H1 (cell line): ENCODE data around the gene PDGFD. TPM values are rescaled to one million over a fixed set of nuclear protein-coding genes. Genes with fewer than 3 reads are reported as not detected.

ENCODE experiments used
- CTCF ChIA-PET: fragments of 300-600 bp; sonication (Branson Sonifier 250); formaldehyde crosslinking; loops from one replicate; lab custom pipeline; 2021; ENCODE audit not compliant: partially characterized antibody; lab: Charles Lee
- POLR2A ChIA-PET: fragments of 300-600 bp; sonication (Branson Sonifier 250); formaldehyde crosslinking; loops from one replicate; lab custom pipeline; 2021; ENCODE audit warnings: inconsistent platforms; ENCODE audit not compliant: partially characterized antibody; lab: Charles Lee
- DNase-seq, 2 experiments: peaks; one replicate each; pipeline versions ENCODE4 v3.0.0 to v3.0.0-alpha.2; 2010 to 2022; ENCODE audit warnings: low spot score in 2 of 2, low read depth in 1 of 2, mixed read lengths in 1 of 2
- FAIRE-seq: peaks from 2 replicates; lab custom pipeline; 2011; peaks lifted over from hg19 to GRCh38; lab: Jason Lieb, UNC
- H2AFZ ChIP-seq: 2 replicates; pipeline ENCODE4 v1.8.1; 2012; ENCODE audit warnings: low read length, inconsistent platforms
- H2AK5ac ChIP-seq: 2 replicates; pipeline ENCODE4 v1.6.1; 2013; ENCODE audit warnings: low read depth, low read length
- H2BK120ac ChIP-seq: replicated peaks from 2 replicates; pipeline ENCODE3; 2013; ENCODE audit warnings: low read depth, low read length, inconsistent platforms
- H2BK12ac ChIP-seq: 2 replicates; pipeline ENCODE4 v1.6.1; 2013; ENCODE audit warnings: low read depth, low read length
- H2BK15ac ChIP-seq: 2 replicates; pipeline ENCODE4 v1.6.1; 2013; ENCODE audit warnings: low read length
- H2BK20ac ChIP-seq: 2 replicates; pipeline ENCODE4 v1.6.1; 2013; ENCODE audit warnings: low read length
- H2BK5ac ChIP-seq: 2 replicates; pipeline ENCODE4 v1.6.1; 2013; ENCODE audit warnings: low read depth, low read length
- H3K14ac ChIP-seq: 2 replicates; pipeline ENCODE4 v1.6.1; 2013; ENCODE audit warnings: inconsistent platforms; ENCODE audit not compliant: insufficient read length
- H3K18ac ChIP-seq: 2 replicates; pipeline ENCODE4 v1.6.1; 2013; ENCODE audit warnings: low read length; ENCODE audit errors: extremely low read depth
- H3K23ac ChIP-seq: 2 replicates; pipeline ENCODE4 v1.6.1; 2013; ENCODE audit warnings: inconsistent platforms; ENCODE audit not compliant: insufficient read length
- H3K23me2 ChIP-seq: 2 replicates; pipeline ENCODE4 v1.6.1; 2013; ENCODE audit warnings: low read depth, low read length
- H3K27ac ChIP-seq: 2 replicates; pipeline ENCODE4 v1.6.1; 2011; ENCODE audit warnings: low read depth, low read length, inconsistent platforms
- H3K27me3 ChIP-seq, 4 experiments: replicated peaks in 1 of 4; 1 replicate in 1 of 4; 2 replicates in 3 of 4; pipeline versions ENCODE4 v1.6.1 to v1.8.1; 2011 to 2013; ENCODE audit warnings: low read length in 3 of 4, mild to moderate bottlenecking in 3 of 4, inconsistent platforms in 2 of 4, mixed read lengths in 2 of 4, moderate library complexity in 1 of 4; ENCODE audit not compliant: control insufficient read depth in 3 of 4, insufficient read depth in 3 of 4; ENCODE audit errors: extremely low read depth in 1 of 4
- H3K36me3 ChIP-seq, 4 experiments: 2 replicates each; pipeline versions ENCODE4 v1.6.1 to v1.8.1; 2011 to 2013; ENCODE audit warnings: mild to moderate bottlenecking in 4 of 4, low read length in 3 of 4, moderate library complexity in 2 of 4, control low read depth in 1 of 4, inconsistent platforms in 1 of 4; ENCODE audit not compliant: insufficient read depth in 4 of 4, control insufficient read depth in 2 of 4
- H3K4ac ChIP-seq: replicated peaks from 2 replicates; pipeline ENCODE3; 2013; ENCODE audit warnings: low read length, low read depth, mixed read lengths, inconsistent platforms; ENCODE audit not compliant: insufficient read length
- H3K4me1 ChIP-seq, 4 experiments: replicated peaks in 1 of 4; 1 replicate in 1 of 4; 2 replicates in 3 of 4; pipeline versions ENCODE4 v1.6.1 to v1.8.1; 2011 to 2013; ENCODE audit warnings: low read length in 3 of 4, inconsistent platforms in 2 of 4, mixed read lengths in 1 of 4; ENCODE audit not compliant: insufficient read depth in 4 of 4, control insufficient read depth in 3 of 4
- H3K4me2 ChIP-seq, 2 experiments: 2 replicates each; pipeline versions ENCODE4 v1.6.1 to v1.8.1; 2011 to 2013; ENCODE audit warnings: low read depth in 2 of 2, low read length in 2 of 2, control low read depth in 1 of 2, inconsistent platforms in 1 of 2, mild to moderate bottlenecking in 1 of 2; ENCODE audit not compliant: insufficient read depth in 1 of 2
- H3K4me3 ChIP-seq, 4 experiments: fragments of 200-600, 300-600 bp in 1 of 4; sonication (generic), shearing (Covaris generic), sonication (Bioruptor Twin) in 1 of 4; 2 replicates each; pipeline versions ENCODE4 v1.5.1 to v1.8.1; 2011 to 2016; ENCODE audit warnings: low read length in 4 of 4, low read depth in 3 of 4, control low read depth in 2 of 4, inconsistent platforms in 2 of 4, mild to moderate bottlenecking in 2 of 4, mixed read lengths in 1 of 4, moderate library complexity in 1 of 4; ENCODE audit not compliant: insufficient read depth in 2 of 4; ENCODE audit errors: extremely low read depth in 1 of 4
- H3K56ac ChIP-seq: replicated peaks from 2 replicates; pipeline ENCODE3; 2013; ENCODE audit warnings: low read depth, mild to moderate bottlenecking, mixed read lengths, low read length, inconsistent platforms; ENCODE audit not compliant: insufficient read length
- H3K79me1 ChIP-seq: 2 replicates; pipeline ENCODE4 v1.6.1; 2013; ENCODE audit warnings: low read depth, low read length, control low read depth
- H3K79me2 ChIP-seq, 2 experiments: 2 replicates each; pipeline versions ENCODE4 v1.6.1 to v1.8.1; 2012 to 2013; ENCODE audit warnings: low read length in 2 of 2, mild to moderate bottlenecking in 2 of 2, inconsistent platforms in 1 of 2; ENCODE audit not compliant: insufficient read depth in 2 of 2, control insufficient read depth in 1 of 2
- H3K9ac ChIP-seq, 4 experiments: replicated peaks in 1 of 4; 1 replicate in 1 of 4; 2 replicates in 3 of 4; pipeline versions ENCODE4 v1.6.1 to v1.8.1; 2011 to 2013; ENCODE audit warnings: low read depth in 3 of 4, low read length in 3 of 4, control low read depth in 2 of 4, mild to moderate bottlenecking in 2 of 4, moderate library complexity in 2 of 4, inconsistent platforms in 1 of 4; ENCODE audit errors: extremely low read depth in 1 of 4
- H3K9me3 ChIP-seq, 2 experiments: 2 replicates each; pipeline versions ENCODE4 v1.6.1 to v1.8.1; 2012 to 2013; ENCODE audit warnings: mild to moderate bottlenecking in 2 of 2, moderate library complexity in 2 of 2, control low read depth in 1 of 2, inconsistent platforms in 1 of 2, low read depth in 1 of 2, low read length in 1 of 2, mixed read lengths in 1 of 2; ENCODE audit not compliant: insufficient read depth in 2 of 2
- H4K20me1 ChIP-seq, 2 experiments: replicated peaks in 1 of 2; 2 replicates each; pipeline versions ENCODE3 to v1.8.1; 2011 to 2013; ENCODE audit warnings: inconsistent platforms in 2 of 2, low read length in 2 of 2, mild to moderate bottlenecking in 1 of 2; ENCODE audit not compliant: insufficient read depth in 2 of 2, control insufficient read depth in 1 of 2
- H4K5ac ChIP-seq: 2 replicates; pipeline ENCODE4 v1.6.1; 2013; ENCODE audit warnings: low read length, low read depth, mixed read lengths, inconsistent platforms; ENCODE audit not compliant: insufficient read length
- H4K8ac ChIP-seq: 2 replicates; pipeline ENCODE4 v1.8.0; 2013; ENCODE audit warnings: mild to moderate bottlenecking, moderate library complexity, low read length, inconsistent platforms; ENCODE audit not compliant: insufficient read depth; ENCODE audit errors: extremely low read depth
- H4K91ac ChIP-seq: replicated peaks from 2 replicates; pipeline ENCODE3; 2013; ENCODE audit warnings: low read length, mixed read lengths, inconsistent platforms; ENCODE audit not compliant: insufficient read length
- CBX5 ChIP-seq: fragments of 300-800, 300-1000 bp; sonication (generic); IDR thresholded peaks from 2 replicates; pipeline ENCODE4 v1.7.1; 2016; ENCODE audit warnings: antibody characterized with exemption, low read length, low read depth
- CEBPB ChIP-seq: IDR thresholded peaks from 2 replicates; pipeline ENCODE4 v1.6.1; 2012; ENCODE audit warnings: low read depth, low read length
- CHD1 ChIP-seq: IDR thresholded peaks from 2 replicates; pipeline ENCODE4 v1.6.1; 2012; ENCODE audit warnings: low read depth, low read length, improper control_type of control experiment
- CTBP2 ChIP-seq: IDR thresholded peaks from 2 replicates; pipeline ENCODE4 v1.7.0; 2011; ENCODE audit warnings: borderline replicate concordance, mild to moderate bottlenecking, moderate library complexity, mixed read lengths, low read length; ENCODE audit not compliant: insufficient read depth, insufficient read length
- CTCF ChIP-seq, 3 experiments: IDR thresholded peaks; 1 replicate in 2 of 3; 2 replicates in 1 of 3; pipeline versions ENCODE4 v1.5.1 to v1.6.1; 2011; ENCODE audit warnings: low read length in 3 of 3, mild to moderate bottlenecking in 3 of 3, inconsistent platforms in 2 of 3, low read depth in 1 of 3, moderate library complexity in 1 of 3; ENCODE audit not compliant: insufficient read depth in 1 of 3; ENCODE audit errors: control extremely low read depth in 1 of 3
- POLR2A ChIP-seq, 2 experiments: IDR thresholded peaks; 1 replicate in 1 of 2; 2 replicates in 1 of 2; pipeline ENCODE4 v1.6.1; 2011; ENCODE audit warnings: low read depth in 2 of 2, low read length in 2 of 2, mild to moderate bottlenecking in 2 of 2; ENCODE audit errors: control extremely low read depth in 1 of 2
- POLR2AphosphoS5 ChIP-seq: IDR thresholded peaks from 2 replicates; pipeline ENCODE4 v1.6.1; 2011; ENCODE audit warnings: low read depth, low read length
- SIN3A ChIP-seq, 2 experiments: IDR thresholded peaks in 1 of 2; conservative IDR thresholded peaks in 1 of 2; 2 replicates each; pipeline ENCODE4 v1.6.1; 2011 to 2012; ENCODE audit warnings: low read length in 2 of 2, improper control_type of control experiment in 1 of 2, low read depth in 1 of 2, mild to moderate bottlenecking in 1 of 2
- SIX5 ChIP-seq: IDR thresholded peaks from 2 replicates; pipeline ENCODE4 v1.6.1; 2011; ENCODE audit warnings: mild to moderate bottlenecking, low read depth, low read length
- TAF7 ChIP-seq: optimal IDR thresholded peaks from 2 replicates; pipeline ENCODE3; 2011; ENCODE audit warnings: low read depth, mild to moderate bottlenecking, inconsistent platforms, low read length, moderate library complexity, borderline replicate concordance
- TCF12 ChIP-seq: IDR thresholded peaks from 2 replicates; pipeline ENCODE4 v1.6.1; 2011; ENCODE audit warnings: low read depth, mild to moderate bottlenecking, low read length
- YY1 ChIP-seq: IDR thresholded peaks from 2 replicates; pipeline ENCODE4 v1.6.1; 2011; ENCODE audit warnings: low read depth, mild to moderate bottlenecking, low read length
- ZNF274 ChIP-seq: IDR thresholded peaks from 2 replicates; pipeline ENCODE4 v1.7.0; 2012; ENCODE audit warnings: low read length, borderline replicate concordance; ENCODE audit errors: extremely low read depth
- WGBS, 2 experiments: shearing (Covaris generic) in 1 of 2; methylation state at CpG; one replicate each; pipeline versions ENCODE4 v1.1.6 to v1.1.7; 2013 to 2015; ENCODE audit warnings: low lambda C conversion rate in 2 of 2, mixed read lengths in 2 of 2, inconsistent platforms in 1 of 2, low coverage in 1 of 2, missing lambda C conversion rate in 1 of 2; ENCODE audit not compliant: insufficient replicate concordance in 2 of 2, insufficient coverage in 1 of 2, insufficient read length in 1 of 2; ENCODE audit errors: extremely low coverage in 1 of 2, missing lambda C conversion rate in 1 of 2; 5-methylcytosine and 5-hydroxymethylcytosine counted together
- polyA plus RNA-seq, 7 experiments: library from polyadenylated mRNA; depleted of rRNA in 3 of 7; stranded (reverse) in 5 of 7; unstranded in 2 of 7; fragments of >200 nt in 5 of 7; fragments of 200-250 nt in 2 of 7; gene quantifications; 1 replicate in 5 of 7; 2 replicates in 1 of 7; 4 replicates in 1 of 7; pipeline versions ENCODE4 v1.2.1 to v1.2.3, GENCODE V29; 2011 to 2013; ENCODE audit warnings: missing spikeins in 2 of 7, mixed read lengths in 2 of 7
- total RNA-seq: library from RNA; stranded (reverse); fragmentation: NEBNext Ultra II Directional; extraction: Animal tissue kit (Norgen Biotek cat#: 25700); gene quantifications from 2 replicates; pipeline ENCODE4 v1.2.1, GENCODE V29; 2021

PDGFD gene
- total and polyA plus RNA-seq, 2 of the 8 experiments (the other 6 are each of a cell fraction or from before 2014, with no cell fraction given): 1.1 to 3.9 TPM

- H3K4me1 ChIP-seq: no peaks in the 10 kb centered on the region
- H3K4ac ChIP-seq: no peak overlapping the region
- H4K8ac ChIP-seq: no peak overlapping the region
- H3K23me2 ChIP-seq: no peaks in the 10 kb centered on the region
- no peaks in the 10 kb centered on the region for H3K27me3 ChIP-seq
- DNase-seq (no peak), FAIRE-seq (no peak)
- no peak overlapping the region for H3K9ac ChIP-seq
- no peak overlapping the region for H2AK5ac ChIP-seq
- no peaks in the 10 kb centered on the region for H4K20me1 ChIP-seq
- no peak overlapping the region for H3K27ac ChIP-seq
- H2BK15ac ChIP-seq: no peak overlapping the region
- no peak overlapping the region for H3K18ac ChIP-seq
- 95% methylated on average over 3 of the region's 3 CpGs; no CpG with 5 or more reads in 1 of the 2 experiments for WGBS, 2 experiments
- ChIA-PET CTCF (no interaction called here), POLR2A (no interaction called here)
- H3K4me3 ChIP-seq: no peak overlapping the region
- no peak overlapping the region for H2BK12ac ChIP-seq
- no peak overlapping the region for H2BK120ac ChIP-seq
- no peak overlapping the region for H2BK20ac ChIP-seq
- H3K79me2 ChIP-seq: no peaks in the 10 kb centered on the region
- no peaks in the 10 kb centered on the region for H3K36me3 ChIP-seq
- no peak overlapping the region for H3K56ac ChIP-seq
- no peaks in the 10 kb centered on the region for H3K9me3 ChIP-seq
- H4K5ac ChIP-seq: no peak overlapping the region
- H2AFZ ChIP-seq: no peak overlapping the region
- no peak overlapping the region for H3K4me2 ChIP-seq
- no peak overlapping the region for H3K23ac ChIP-seq
- no peak overlapping the region for H4K91ac ChIP-seq
- no peaks in the 10 kb centered on the region for H3K79me1 ChIP-seq
- no peak overlapping the region for H3K14ac ChIP-seq
- no peak overlapping the region for H2BK5ac ChIP-seq
- TF ChIP-seq TAF7 (no peak), POLR2A (IDR thresholded peaks at IDR 0.05; ENCODE audit: control extremely low read depth in 1 of 2, low read depth in 2 of 2, low read length in 2 of 2) (no peak), YY1 (no peak), CEBPB (no peak), TCF12 (no peak), CHD1 (no peak), CTBP2 (no peak), CTCF (IDR thresholded peaks at IDR 0.05; ENCODE audit: control extremely low read depth in 1 of 3, insufficient read depth in 1 of 3, low read depth in 1 of 3, low read length in 3 of 3) (no peak), SIN3A (conservative IDR thresholded peaks at IDR 0.05 in 1 of 2, IDR thresholded peaks at IDR 0.05 in 1 of 2; ENCODE audit: low read depth in 1 of 2, low read length in 2 of 2) (no peak), SIX5 (no peak), POLR2AphosphoS5 (no peak), ZNF274 (no peak), CBX5 (no peak)
These were observed 18.9 kb downstream of the PDGFD start for GRCh38 chr11:104145062-104145461.
